Measurements from ENCODE around the gene ARPC5. TPM values are rescaled to one million over a fixed set of nuclear protein-coding genes. Genes with fewer than 3 reads are reported as not detected.
A peak's percentile ranks its signal among the peaks of the same experiment; 100 is the strongest.

The ARPC5 gene
- total RNA-seq, 3 donors from 2014 or later, result 60.8 to 80.8 (median 70.8) TPM

GRCh38 chr1:183595537-183595936, 40.0 kb downstream of the ARPC5 start:
- intact Hi-C loops (cut with DNase I; ENCODE audit: low total_unique reads), result no loop called here
- no peak overlapping the region for H3K27ac ChIP-seq
- H3K4me1 ChIP-seq, result no peaks in the 10 kb centered on the region

GRCh38 chr1:183593356-183593755, 42.2 kb downstream of the ARPC5 start:
- TF ChIP-seq POLR2AphosphoS5 (IDR thresholded peaks at IDR 0.05), result no peak
- no peak for DNase-seq (ENCODE audit: low spot score in 2 of 2)
- no peaks in the 10 kb centered on the region for H3K4me1 ChIP-seq
- intact Hi-C loops (cut with DNase I; ENCODE audit: low total_unique reads), result no loop called here
- H3K27ac ChIP-seq, result no peak overlapping the region
- H3K27me3 ChIP-seq, result no peaks in the 10 kb centered on the region
- H3K36me3 ChIP-seq, result no peaks in the 10 kb centered on the region
- H3K9me3 ChIP-seq, result no peaks in the 10 kb centered on the region
- H3K4me3 ChIP-seq, result no peak overlapping the region

More at GRCh38 chr1:183595537-183595936, 40.0 kb downstream of the ARPC5 start:
- H3K27me3 ChIP-seq, result no peaks in the 10 kb centered on the region
- no peak for TF ChIP-seq POLR2AphosphoS5 (IDR thresholded peaks at IDR 0.05)
- no peak for TF ChIP-seq POLR2A (IDR thresholded peaks at IDR 0.05)
- TF ChIP-seq, protein P1, sequence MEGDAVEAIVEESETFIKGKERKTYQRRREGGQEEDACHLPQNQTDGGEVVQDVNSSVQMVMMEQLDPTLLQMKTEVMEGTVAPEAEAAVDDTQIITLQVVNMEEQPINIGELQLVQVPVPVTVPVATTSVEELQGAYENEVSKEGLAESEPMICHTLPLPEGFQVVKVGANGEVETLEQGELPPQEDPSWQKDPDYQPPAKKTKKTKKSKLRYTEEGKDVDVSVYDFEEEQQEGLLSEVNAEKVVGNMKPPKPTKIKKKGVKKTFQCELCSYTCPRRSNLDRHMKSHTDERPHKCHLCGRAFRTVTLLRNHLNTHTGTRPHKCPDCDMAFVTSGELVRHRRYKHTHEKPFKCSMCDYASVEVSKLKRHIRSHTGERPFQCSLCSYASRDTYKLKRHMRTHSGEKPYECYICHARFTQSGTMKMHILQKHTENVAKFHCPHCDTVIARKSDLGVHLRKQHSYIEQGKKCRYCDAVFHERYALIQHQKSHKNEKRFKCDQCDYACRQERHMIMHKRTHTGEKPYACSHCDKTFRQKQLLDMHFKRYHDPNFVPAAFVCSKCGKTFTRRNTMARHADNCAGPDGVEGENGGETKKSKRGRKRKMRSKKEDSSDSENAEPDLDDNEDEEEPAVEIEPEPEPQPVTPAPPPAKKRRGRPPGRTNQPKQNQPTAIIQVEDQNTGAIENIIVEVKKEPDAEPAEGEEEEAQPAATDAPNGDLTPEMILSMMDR (IDR thresholded peaks at IDR 0.05), result no peak
- no peaks in the 10 kb centered on the region for H3K9me3 ChIP-seq
- H3K36me3 ChIP-seq, result no peaks in the 10 kb centered on the region
- H3K4me3 ChIP-seq, result no peak overlapping the region
- DNase-seq (ENCODE audit: low spot score in 2 of 2), result no peak

GRCh38 chr1:183592733-183593132, 42.9 kb downstream of the ARPC5 start:
- H3K4me1 ChIP-seq, result no peaks in the 10 kb centered on the region
- no peak for DNase-seq (ENCODE audit: low spot score in 2 of 2)
- no peaks in the 10 kb centered on the region for H3K9me3 ChIP-seq
- TF ChIP-seq, protein P1 (IDR thresholded peaks at IDR 0.05), result no peak
- TF ChIP-seq POLR2A (IDR thresholded peaks at IDR 0.05) (no peak), POLR2AphosphoS5 (IDR thresholded peaks at IDR 0.05) (no peak)
- H3K27ac ChIP-seq, result no peak overlapping the region
- H3K4me3 ChIP-seq, result no peak overlapping the region
- H3K36me3 ChIP-seq, result no peaks in the 10 kb centered on the region
- H3K27me3 ChIP-seq, result no peaks in the 10 kb centered on the region
- intact Hi-C loops (cut with DNase I; ENCODE audit: low total_unique reads), result no loop called here

DNA sequence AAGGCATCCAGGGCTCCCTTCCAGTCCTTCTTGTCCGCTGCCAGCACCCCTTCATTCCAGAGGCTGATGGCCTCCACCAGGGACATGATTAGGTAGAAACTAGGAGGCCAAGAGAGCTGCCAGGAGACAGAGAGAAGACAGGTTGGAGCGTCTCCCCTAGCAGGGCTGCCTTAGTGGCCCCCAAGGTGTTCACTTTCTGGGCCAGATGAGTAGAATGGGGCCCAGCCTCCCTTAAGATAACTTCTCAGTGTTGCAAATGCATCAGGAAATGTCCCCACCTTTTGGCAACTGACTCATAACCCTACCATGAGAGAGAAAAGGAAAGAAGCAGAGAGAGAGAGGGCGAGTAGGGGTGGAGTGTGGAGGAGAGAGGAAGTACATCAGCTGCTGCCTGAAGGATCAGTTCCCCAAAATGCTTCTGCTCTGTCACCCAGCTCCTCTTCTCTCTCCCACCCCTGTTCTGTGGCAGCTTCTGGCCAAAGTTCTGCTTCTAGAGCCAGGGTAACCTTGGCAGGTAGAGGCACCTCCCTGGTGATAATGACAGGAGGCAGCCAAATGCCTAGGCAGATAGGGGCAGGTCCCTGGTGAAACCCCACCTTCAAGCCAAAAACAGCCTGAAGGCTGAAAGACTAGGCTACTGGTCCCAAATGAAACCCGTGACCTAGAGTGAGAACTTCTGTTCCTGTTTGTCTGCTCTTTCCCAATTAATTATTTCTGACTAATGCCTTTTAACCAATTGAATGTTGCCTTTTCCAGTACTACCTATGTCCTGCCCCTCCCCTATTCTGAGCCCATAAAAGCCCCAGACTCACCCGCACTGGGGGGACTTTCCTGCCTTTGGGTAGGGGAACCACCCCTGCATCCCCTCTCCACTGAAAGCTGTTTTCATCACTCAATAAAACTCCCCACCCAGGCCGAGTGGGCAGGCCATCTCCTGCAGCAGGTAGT, 45.1 kb downstream of the ARPC5 start, which contains the start of gene NCF2:
Gene NCF2 (minus strand): TSS at position 216 of the 948 bp plus-strand sequence. CDS start 130 bp downstream, at position 86.
- Histone ChIP-seq H3K9me3 (no peaks in the 10 kb centered on the region), H3K4me1 (no peaks in the 10 kb centered on the region), H3K4me3 (peak within 1 kb of the TSS in 2 of 3 donors; percentile 11 to 24), H3K27ac (no peak within 1 kb of the TSS), H3K27me3 (no peaks in the 10 kb centered on the region), H3K36me3 (no peaks in the 10 kb centered on the region)
- no peak for DNase-seq (ENCODE audit: low spot score in 2 of 2)
- intact Hi-C loops (cut with DNase I; ENCODE audit: low total_unique reads), result no loop called here
- TF ChIP-seq, protein P1 (IDR thresholded peaks at IDR 0.05), result no peak
- TF ChIP-seq POLR2AphosphoS5 (IDR thresholded peaks at IDR 0.05) (no peak), POLR2A (IDR thresholded peaks at IDR 0.05) (no peak)

GRCh38 chr1:183589874-183590243, 45.7 kb downstream of the ARPC5 start:
- intact Hi-C loops (cut with DNase I; ENCODE audit: low total_unique reads), result no loop called here
- TF ChIP-seq, protein P1 (IDR thresholded peaks at IDR 0.05), result no peak
- no peak for TF ChIP-seq POLR2A (IDR thresholded peaks at IDR 0.05)
- no peak for TF ChIP-seq POLR2AphosphoS5 (IDR thresholded peaks at IDR 0.05)
- H3K9me3 ChIP-seq, result no peaks in the 10 kb centered on the region
- no peak for DNase-seq (ENCODE audit: low spot score in 2 of 2)
- H3K4me3 ChIP-seq, result peak overlapping the region in 2 of 3 donors; percentile 11 to 24
- H3K27me3 ChIP-seq, result no peaks in the 10 kb centered on the region
- no peaks in the 10 kb centered on the region for H3K36me3 ChIP-seq
- H3K4me1 ChIP-seq, result no peaks in the 10 kb centered on the region
- H3K27ac ChIP-seq, result no peak overlapping the region
